Suprapubic skin (tissue), 4 donors: ENCODE results near the gene DRD2. TPM values are rescaled to one million over a fixed set of nuclear protein-coding genes. Genes with fewer than 3 reads are reported as not detected.
A peak's percentile ranks its signal among the peaks of the same experiment; 100 is the strongest.

Experiments used
- DNase-seq, 2 donors: peaks; one replicate each; pipeline ENCODE4 v3.0.0-alpha.2; 2019; ENCODE audit warnings: low spot score in 2 of 2
- H3K27ac ChIP-seq: fragments of 200-600 bp; sonication (generic); one replicate; pipeline ENCODE4 v1.5.1; 2019
- H3K27me3 ChIP-seq: fragments of 200-600 bp; sonication (generic); one replicate; pipeline ENCODE4 v1.5.1; 2019
- H3K36me3 ChIP-seq: fragments of 200-600 bp; sonication (generic); one replicate; pipeline ENCODE4 v1.5.1; 2019
- H3K4me1 ChIP-seq: fragments of 200-600 bp; sonication (generic); one replicate; pipeline ENCODE4 v1.5.1; 2019
- H3K4me3 ChIP-seq: fragments of 200-600 bp; sonication (generic); one replicate; pipeline ENCODE4 v1.5.1; 2019; ENCODE audit warnings: mild to moderate bottlenecking
- H3K9me3 ChIP-seq: fragments of 200-600 bp; sonication (generic); one replicate; pipeline ENCODE4 v1.5.1; 2019
- EP300 ChIP-seq: sonication (generic); formaldehyde crosslinking; IDR thresholded peaks from one replicate; pipeline ENCODE4 v1.6.1; 2017; ENCODE audit warnings: antibody characterized with exemption
- POLR2A ChIP-seq, 2 donors: fragments of 450-650 bp; IDR thresholded peaks; one replicate each; pipeline ENCODE4 v1.6.1; 2017; ENCODE audit warnings: antibody characterized with exemption in 2 of 2, mild to moderate bottlenecking in 2 of 2, moderate library complexity in 2 of 2
- POLR2AphosphoS5 ChIP-seq, 3 donors: sonication (generic); formaldehyde crosslinking; IDR thresholded peaks; one replicate each; pipeline ENCODE4 v1.6.1; 2017; ENCODE audit warnings: antibody characterized with exemption in 3 of 3
- WGBS: methylation state at CpG from one replicate; pipeline ENCODE4 v1.1.5; 2018; 5-methylcytosine and 5-hydroxymethylcytosine counted together
- total RNA-seq, 4 donors: library from RNA; depleted of rRNA; stranded (reverse); fragments of >200 nt; gene quantifications; one replicate each; pipeline ENCODE4 v1.1.0, GENCODE V29; 2016
- TF ChIP-seq, protein P1 (sequence below), 2 donors: fragments of 200-600 bp in 1 of 2; fragments of 450-650 bp in 1 of 2; sonication (generic) in 1 of 2; IDR thresholded peaks; one replicate each; pipeline ENCODE4 v1.5.1; 2016 to 2019; ENCODE audit warnings: antibody characterized with exemption in 2 of 2, mild to moderate bottlenecking in 1 of 2, moderate library complexity in 1 of 2

The DRD2 gene
- total RNA-seq, 4 donors from 2014 or later, result 0.16 to 1.8 TPM; not detected in 2

DNA sequence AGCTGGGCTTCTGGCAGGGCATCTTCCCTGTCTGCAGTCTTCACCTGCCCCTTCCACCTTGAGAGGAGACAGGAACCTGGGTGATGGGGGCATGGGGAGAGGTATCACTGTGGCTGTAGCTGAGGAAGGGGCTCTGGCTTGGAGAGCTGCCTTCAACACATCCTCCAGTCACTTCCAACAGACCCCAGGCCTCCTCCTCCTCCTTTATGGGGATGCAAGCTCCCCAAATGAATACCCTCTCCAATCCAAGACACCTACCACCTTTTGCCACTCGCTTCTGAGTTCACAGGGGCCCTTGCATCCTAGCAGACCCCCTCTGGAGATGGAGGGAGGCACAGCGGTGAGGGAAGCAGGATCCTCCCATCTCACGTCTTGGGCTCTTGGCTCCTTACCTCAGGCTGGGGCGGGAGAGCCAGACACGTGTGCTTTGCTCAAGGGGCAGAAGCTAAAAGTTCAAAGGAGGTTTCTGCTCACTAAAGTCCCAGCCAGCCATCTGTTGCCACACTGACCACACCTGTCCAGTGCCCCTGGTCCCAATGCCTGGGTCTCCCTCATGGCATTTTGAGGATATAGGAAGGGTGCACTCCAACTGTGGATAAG is 74.5 kb downstream of the DRD2 start:
- no peak for TF ChIP-seq POLR2A (IDR thresholded peaks at IDR 0.05)
- TF ChIP-seq, protein P1, sequence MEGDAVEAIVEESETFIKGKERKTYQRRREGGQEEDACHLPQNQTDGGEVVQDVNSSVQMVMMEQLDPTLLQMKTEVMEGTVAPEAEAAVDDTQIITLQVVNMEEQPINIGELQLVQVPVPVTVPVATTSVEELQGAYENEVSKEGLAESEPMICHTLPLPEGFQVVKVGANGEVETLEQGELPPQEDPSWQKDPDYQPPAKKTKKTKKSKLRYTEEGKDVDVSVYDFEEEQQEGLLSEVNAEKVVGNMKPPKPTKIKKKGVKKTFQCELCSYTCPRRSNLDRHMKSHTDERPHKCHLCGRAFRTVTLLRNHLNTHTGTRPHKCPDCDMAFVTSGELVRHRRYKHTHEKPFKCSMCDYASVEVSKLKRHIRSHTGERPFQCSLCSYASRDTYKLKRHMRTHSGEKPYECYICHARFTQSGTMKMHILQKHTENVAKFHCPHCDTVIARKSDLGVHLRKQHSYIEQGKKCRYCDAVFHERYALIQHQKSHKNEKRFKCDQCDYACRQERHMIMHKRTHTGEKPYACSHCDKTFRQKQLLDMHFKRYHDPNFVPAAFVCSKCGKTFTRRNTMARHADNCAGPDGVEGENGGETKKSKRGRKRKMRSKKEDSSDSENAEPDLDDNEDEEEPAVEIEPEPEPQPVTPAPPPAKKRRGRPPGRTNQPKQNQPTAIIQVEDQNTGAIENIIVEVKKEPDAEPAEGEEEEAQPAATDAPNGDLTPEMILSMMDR (IDR thresholded peaks at IDR 0.05), result no peak
- TF ChIP-seq EP300, result no peak
- no peak for TF ChIP-seq POLR2AphosphoS5 (IDR thresholded peaks at IDR 0.05)
- H3K9me3 ChIP-seq, result no peaks in the 10 kb centered on the region
- no peak overlapping the region for H3K27ac ChIP-seq
- H3K27me3 ChIP-seq, result no peaks in the 10 kb centered on the region
- H3K4me3 ChIP-seq, result no peak overlapping the region
- H3K36me3 ChIP-seq, result no peaks in the 10 kb centered on the region
- peaks cover 17% of the 10 kb centered on the region for H3K4me1 ChIP-seq
- DNase-seq, result peak in 1 of 2 donors; percentile 53
- WGBS, result 60% methylated on average over 5 of the region's 5 CpGs

DNA sequence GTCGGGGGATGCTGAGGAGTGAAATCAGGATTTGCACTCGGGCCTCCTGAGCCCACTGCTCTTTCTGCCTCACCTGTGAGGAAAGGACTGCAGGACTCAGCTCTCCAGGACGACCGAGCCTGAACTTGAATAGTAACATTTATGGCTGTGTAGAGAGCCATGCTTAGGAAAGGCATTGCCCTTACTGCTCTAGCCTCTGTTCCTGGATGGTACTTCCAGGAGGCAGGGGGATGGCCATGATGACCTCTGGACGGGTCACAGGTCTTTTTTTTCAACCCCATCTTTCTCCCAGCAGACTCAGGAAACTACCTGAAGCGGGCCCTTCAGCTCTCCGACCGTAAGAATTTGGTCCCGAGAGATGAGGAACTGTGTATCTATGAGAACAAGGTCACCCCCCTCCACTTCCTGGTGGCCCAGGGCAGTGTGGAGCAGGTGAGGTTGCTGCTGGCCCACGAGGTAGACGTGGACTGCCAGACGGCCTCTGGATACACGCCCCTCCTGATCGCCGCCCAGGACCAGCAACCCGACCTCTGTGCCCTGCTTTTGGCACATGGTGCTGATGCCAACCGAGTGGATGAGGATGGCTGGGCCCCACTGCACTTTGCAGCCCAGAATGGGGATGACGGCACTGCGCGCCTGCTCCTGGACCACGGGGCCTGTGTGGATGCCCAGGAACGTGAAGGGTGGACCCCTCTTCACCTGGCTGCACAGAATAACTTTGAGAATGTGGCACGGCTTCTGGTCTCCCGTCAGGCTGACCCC is 76.3 kb downstream of the DRD2 start:
- no peak overlapping the region for H3K4me3 ChIP-seq
- DNase-seq, result peak in 1 of 2 donors; percentile 75
- H3K9me3 ChIP-seq, result no peaks in the 10 kb centered on the region
- H3K27ac ChIP-seq, result no peak overlapping the region
- peaks cover 10% of the 10 kb centered on the region for H3K4me1 ChIP-seq
- TF ChIP-seq EP300, result no peak
- TF ChIP-seq POLR2A (IDR thresholded peaks at IDR 0.05), result no peak
- TF ChIP-seq, protein P1 (IDR thresholded peaks at IDR 0.05), result no peak
- TF ChIP-seq POLR2AphosphoS5 (IDR thresholded peaks at IDR 0.05), result no peak
- no peaks in the 10 kb centered on the region for H3K36me3 ChIP-seq
- no peaks in the 10 kb centered on the region for H3K27me3 ChIP-seq
- WGBS, result 88% methylated on average over 21 of the region's 24 CpGs

DNA sequence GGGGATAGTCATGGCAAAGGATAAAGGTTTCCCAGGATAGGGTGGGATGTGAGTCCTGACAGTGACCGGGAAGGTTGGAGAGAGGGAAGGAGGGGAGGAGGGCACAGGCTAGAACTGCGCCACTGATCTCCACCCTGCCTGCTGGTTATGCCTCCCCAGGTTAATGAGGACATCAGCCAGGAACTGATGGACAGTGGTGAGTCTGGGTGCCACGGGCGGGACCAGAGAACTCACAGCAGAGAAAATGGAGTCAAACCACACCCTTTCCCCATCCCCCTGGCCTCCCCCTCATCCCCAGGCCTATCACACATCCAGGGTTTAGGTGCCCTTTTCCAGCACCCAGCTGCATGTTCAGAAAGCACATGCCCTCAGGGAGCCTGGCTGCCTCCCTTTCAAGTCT is 77.4 kb downstream of the DRD2 start:
- TF ChIP-seq EP300, result no peak
- TF ChIP-seq, protein P1 (IDR thresholded peaks at IDR 0.05), result no peak
- no peak for TF ChIP-seq POLR2A (IDR thresholded peaks at IDR 0.05)
- no peak for TF ChIP-seq POLR2AphosphoS5 (IDR thresholded peaks at IDR 0.05)
- no peaks in the 10 kb centered on the region for H3K36me3 ChIP-seq
- WGBS, result 64% methylated on average over 4 of the region's 4 CpGs
- no peak overlapping the region for H3K27ac ChIP-seq
- no peaks in the 10 kb centered on the region for H3K9me3 ChIP-seq
- DNase-seq, result peak in 1 of 2 donors; percentile 48
- no peaks in the 10 kb centered on the region for H3K27me3 ChIP-seq
- no peak overlapping the region for H3K4me3 ChIP-seq
- H3K4me1 ChIP-seq, result peaks cover 10% of the 10 kb centered on the region

DNA sequence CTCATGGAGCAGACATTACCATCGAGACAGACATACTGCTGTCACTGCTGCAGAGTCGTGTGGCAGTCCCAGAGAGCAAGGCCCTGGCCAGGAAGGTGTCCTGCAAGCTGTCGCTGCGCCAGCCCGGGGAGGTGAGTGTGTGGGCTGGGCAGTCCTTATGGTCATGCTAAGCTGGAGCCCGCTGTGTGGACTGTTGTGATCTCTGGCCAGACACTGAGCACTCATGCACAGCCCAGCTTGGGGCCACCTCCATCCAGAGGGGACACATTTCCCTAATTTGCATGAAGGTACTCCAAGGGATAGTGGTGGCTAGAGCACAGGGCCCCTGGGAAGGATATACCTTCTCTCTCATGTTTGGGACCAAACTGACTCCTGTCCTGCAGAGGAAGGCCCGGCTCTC is 78.0 kb downstream of the DRD2 start:
- 83% methylated on average over 3 of the region's 7 CpGs for WGBS
- Histone ChIP-seq H3K9me3 (no peaks in the 10 kb centered on the region), H3K4me3 (no peak overlapping the region), H3K36me3 (no peaks in the 10 kb centered on the region), H3K27ac (no peak overlapping the region), H3K27me3 (no peaks in the 10 kb centered on the region), H3K4me1 (peaks cover 10% of the 10 kb centered on the region)
- DNase-seq, result peak in 1 of 2 donors; percentile 50
- TF ChIP-seq POLR2AphosphoS5 (IDR thresholded peaks at IDR 0.05), result no peak

DNA sequence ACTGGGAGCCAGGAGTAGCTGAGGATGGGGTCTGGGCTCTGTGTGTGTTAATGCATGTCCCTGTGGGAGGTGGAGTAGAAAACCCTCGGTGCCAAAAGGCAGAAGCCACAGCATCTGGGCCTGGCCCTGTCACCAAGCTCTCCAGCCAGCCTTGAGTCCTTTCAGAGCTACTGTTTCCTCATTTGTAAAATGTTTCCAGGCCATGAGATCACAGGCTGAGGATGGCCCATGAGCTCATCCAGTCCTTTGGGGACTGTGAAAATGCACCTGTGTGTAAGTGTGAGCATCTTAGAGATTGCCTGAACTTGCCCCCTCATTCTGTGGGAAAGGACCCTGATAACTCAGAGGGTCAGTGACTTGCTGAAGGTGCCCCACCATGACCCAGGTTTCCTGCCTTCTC is 78.5 kb downstream of the DRD2 start:
- H3K9me3 ChIP-seq, result no peaks in the 10 kb centered on the region
- peaks cover 7% of the 10 kb centered on the region for H3K4me1 ChIP-seq
- no peaks in the 10 kb centered on the region for H3K27me3 ChIP-seq
- TF ChIP-seq POLR2AphosphoS5 (IDR thresholded peaks at IDR 0.05) (no peak), POLR2A (IDR thresholded peaks at IDR 0.05) (no peak), EP300 (no peak)
- TF ChIP-seq, protein P1 (IDR thresholded peaks at IDR 0.05), result no peak
- no peaks in the 10 kb centered on the region for H3K36me3 ChIP-seq
- no peak overlapping the region for H3K4me3 ChIP-seq
- no peak for DNase-seq
- no peak overlapping the region for H3K27ac ChIP-seq
- 80% methylated on average over 1 of the region's 1 CpG for WGBS
